ELF-1 (cell line): ENCODE results near the gene SRD5A3.
A peak's percentile ranks its signal among the peaks of the same experiment; 100 is the strongest.

Source experiments
- DNase-seq: peaks from one replicate; pipeline ENCODE4 v3.0.0-alpha.2; 2016; ENCODE audit warnings: low read depth, low spot score

Gene SRD5A3

GRCh38 chr4:55345980-55346850 is at the start of gene SRD5A3:
TSS of gene SRD5A3 (plus strand) at chr4:55346242. CDS start at chr4:55346337, 95 bp downstream.
- DNase-seq = peak; percentile 91

- DNase-seq = peak; percentile 23
Measured at GRCh38 chr4:55297346-55297745, 48.7 kb upstream of the SRD5A3 start.

DNA sequence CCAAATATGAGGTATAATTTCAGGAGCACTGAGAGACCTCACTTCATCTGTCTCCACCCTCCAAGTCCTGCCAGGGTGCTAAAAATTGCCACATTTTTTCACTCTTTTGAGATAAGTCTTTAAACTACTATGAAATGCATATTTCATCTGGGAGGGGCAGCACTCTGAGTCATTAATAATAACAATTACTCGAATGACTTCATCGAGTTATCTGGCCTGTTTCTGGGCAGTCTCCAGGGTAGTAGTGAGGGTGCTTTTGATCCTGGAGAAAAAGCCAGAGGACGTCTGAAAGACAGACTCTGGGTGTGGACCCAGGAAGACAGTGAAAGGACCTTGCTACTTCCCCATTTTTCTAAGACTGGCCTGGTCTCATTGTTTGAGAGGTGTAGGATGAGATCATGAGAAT is 42.3 kb upstream of the SRD5A3 start:
- no peak for DNase-seq

DNA sequence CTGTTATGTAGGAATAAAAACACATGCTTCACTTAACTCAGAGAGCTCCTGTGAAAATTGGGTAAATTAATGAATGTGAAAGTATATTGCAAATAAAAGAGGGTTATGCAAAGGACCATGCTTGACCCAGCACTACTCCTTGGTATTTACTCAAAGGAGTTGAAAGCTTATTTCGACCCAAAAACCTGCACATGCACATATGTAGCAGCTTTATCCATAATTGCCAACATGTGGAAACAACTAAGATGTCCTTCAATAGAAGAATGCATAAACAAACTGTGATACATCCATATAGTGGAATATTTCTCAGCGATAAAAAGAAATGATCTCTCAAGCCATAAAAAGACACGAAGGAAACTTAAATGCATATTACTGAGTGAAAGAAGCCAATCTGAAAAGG is 41.7 kb upstream of the SRD5A3 start:
- no peak for DNase-seq

DNA sequence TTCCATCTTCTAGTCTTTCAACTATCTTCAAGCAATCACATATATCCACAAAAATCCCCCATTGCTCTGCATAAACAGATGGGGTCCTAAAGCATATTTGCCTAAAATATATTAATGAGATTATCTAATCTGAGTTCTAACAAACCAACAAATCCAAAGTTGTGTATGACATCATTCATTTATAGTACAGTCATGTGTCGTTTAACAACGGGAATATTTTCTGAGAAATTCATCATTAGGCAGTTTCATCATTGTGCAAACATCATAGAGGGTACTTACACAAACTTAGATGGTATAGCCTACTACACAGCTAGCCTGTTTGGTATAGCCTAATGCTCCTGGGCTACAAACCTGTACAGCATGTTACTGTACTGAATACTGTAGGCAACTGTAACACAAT is 38.0 kb upstream of the SRD5A3 start:
- no peak for DNase-seq

GRCh38 chr4:55311792-55312488 is 34.1 kb upstream of the SRD5A3 start:
- DNase-seq = no peak

GRCh38 chr4:55312489-55313101 is 33.4 kb upstream of the SRD5A3 start:
- peak; percentile 34 for DNase-seq

DNA sequence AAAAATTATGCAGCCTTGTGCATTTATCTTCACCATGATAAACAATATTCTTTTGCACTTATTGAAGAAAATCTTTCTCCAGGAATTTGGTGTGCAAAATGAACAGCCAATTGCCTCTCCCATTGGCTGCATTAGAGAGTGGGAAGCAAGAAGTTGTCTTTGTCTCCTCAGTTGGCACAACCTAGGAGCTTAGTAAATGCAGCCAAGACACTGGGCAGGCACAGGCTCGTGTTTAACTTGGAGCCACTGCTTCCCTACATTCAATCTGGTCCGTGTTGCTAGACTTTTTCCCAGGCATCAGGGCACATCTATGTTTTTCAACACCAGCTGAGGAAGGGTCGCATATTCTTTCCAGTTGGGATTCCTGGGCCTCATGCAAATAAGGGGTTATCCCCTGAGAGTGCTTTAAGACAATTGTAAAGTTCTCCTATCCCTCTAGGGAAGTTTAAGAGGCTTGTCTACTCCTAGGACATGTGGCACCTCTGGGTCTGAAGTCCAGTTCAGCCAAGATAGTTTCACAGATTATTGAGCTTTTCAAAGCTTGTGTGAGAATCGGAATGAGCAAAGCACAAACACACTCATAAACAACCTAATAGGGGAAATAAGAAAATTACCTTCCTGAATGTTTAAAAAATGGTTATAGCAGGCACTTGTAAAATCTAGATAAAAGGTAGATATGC is 31.8 kb upstream of the SRD5A3 start:
- DNase-seq = no peak

GRCh38 chr4:55318175-55319129 is 27.6 kb upstream of the SRD5A3 start:
- DNase-seq = no peak

- peak; percentile 55 for DNase-seq
Measured at GRCh38 chr4:55321707-55322264, 24.3 kb upstream of the SRD5A3 start.

- no peak for DNase-seq
Measured at GRCh38 chr4:55323375-55323774, 22.7 kb upstream of the SRD5A3 start.

DNA sequence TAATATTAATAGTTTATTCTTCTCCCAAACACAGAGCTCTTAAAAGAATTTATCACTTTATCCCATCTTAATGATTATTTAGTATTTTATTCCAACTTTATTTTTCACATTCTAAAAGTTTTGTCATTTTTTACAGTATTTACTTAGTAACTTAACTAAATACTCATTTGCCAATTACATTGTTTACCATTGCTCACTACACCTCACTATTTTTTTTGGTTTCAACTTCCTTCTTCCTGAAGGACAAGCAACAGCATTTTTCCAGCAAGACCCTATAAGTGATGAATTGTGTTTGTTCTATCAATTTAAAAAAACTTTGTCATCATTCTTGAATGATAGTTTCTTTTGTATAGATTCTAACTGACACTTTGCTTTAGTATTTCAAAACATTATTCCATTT is 19.4 kb upstream of the SRD5A3 start:
- no peak for DNase-seq

DNA sequence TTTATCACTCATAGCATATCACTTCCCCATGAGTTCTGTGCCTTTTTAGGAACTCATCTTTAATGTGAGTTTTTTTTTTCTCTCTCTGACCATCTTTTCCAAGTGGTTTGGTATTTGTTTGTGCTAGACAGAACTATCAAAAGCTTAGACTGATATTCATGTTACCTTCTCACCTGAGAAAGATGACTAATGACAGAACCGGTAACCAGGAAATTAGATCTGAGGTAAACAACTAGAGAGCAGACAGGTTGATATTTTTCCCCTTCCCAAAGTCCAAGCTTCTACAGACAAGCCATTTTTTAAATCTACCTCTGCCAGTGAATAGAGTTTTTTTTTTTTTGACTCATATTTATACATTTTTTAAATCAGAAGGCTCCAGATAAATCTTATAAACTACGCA is 17.0 kb upstream of the SRD5A3 start:
- DNase-seq = no peak

GRCh38 chr4:55330241-55330640 is 15.8 kb upstream of the SRD5A3 start:
- DNase-seq = no peak

DNA sequence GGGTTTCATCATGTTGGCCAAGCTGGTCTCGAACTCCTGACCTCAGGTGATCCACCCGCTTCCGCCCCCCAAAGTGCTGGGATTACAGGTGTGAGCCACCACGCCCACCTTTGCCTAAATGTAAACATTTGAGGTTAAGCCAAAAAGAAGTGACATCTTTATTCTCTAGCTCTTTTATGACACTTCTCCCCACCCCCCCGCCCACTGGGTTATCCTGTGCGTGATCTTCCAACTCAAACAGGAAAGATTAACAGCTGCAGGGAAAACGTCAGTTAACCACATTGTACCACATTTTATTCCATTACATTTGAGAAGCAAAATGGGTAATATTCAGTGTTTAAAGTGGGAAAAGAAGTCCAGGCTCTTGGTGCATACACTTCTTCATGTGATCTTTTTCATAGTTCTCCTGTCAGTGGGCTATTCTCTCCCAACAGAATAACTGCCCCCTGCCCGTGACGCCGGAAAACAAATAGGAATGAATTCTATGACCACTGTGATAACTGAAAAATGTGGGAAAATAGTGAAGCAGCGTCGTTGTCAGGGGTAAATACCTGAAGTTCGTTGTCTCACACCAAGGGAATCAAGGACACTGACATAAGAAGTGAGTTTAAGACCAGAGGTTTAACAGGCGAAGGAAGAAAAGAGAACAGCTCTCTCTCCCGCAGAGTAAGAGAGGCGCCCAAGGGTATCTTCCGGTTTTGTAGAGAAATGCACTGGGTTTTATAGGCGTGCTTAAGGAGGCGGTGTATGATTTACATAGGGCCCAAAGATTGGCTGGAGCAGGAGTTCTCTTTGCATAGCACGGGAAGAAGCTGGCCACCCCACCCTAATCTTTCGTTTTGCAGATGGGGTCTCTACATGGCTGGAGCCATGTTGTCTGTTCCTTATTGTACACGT is 9.7 kb upstream of the SRD5A3 start:
- no peak for DNase-seq

DNA sequence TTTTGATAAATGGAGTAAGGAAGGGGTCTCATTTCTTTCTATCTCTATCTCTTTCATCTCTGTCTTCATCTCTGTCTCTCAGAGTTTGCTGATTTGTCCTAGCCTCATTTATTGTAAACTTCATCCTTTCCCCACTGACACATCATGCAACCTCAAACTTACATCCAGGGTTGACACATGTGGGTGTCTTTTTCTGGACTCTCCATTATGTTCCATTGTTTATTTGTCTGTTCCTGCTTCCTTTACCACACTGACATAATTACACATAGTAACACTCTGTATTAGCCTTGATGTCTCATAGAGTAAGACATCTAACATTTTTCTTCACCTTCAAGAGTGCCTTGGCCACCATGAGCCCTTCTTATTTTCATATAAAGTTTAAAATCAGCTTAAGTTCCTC is 8.1 kb upstream of the SRD5A3 start:
- no peak for DNase-seq

- no peak for DNase-seq
Measured at GRCh38 chr4:55338486-55338885, 7.6 kb upstream of the SRD5A3 start.

- DNase-seq = no peak
Measured at GRCh38 chr4:55340266-55340665, 5.8 kb upstream of the SRD5A3 start.

DNA sequence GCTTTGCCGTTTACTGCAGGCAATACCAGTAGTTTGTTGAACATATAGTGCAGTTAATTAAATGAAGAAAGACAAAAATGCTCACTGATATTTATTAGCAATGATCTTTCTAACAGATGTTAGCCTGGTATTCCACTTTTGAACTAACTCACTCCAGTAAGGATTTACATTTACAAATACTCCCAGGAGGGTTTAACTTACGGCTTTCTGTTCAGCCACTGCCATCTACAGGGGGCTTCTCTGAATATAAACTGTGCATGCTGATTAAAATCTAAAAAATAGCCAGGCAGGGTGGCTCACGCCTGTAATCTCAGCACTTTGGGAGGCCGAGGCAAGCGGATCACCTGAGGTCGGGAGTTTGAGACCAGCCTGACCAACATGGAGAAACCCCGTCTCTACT is 2.2 kb upstream of the SRD5A3 start:
- no peak for DNase-seq

DNA sequence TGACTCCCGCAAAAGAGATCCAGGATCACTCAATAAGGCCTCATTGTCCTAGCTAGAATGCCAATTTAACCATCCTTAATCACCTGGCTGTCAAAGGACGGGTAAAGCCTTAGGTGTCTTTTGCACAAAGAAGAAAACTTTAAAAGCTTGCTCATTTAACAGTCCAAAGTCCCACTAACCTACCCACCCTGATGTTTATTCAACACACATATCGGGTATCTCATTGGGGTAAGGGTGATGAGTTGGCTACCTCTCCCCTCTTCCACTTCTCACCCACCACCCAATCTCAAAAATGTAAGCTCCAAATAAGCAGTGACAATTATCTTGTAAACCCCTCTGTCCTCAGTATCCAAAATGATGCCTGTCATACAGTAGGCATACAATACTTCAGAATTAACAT is 988 bp upstream of the SRD5A3 start:
- DNase-seq = no peak
